ENCODE results near the gene FAM168B. TPM values are rescaled to one million over a fixed set of nuclear protein-coding genes. Genes with fewer than 3 reads are reported as not detected.
A peak's percentile ranks its signal among the peaks of the same experiment; 100 is the strongest.
"Not testable (repeated sequence)": the region's sequence is repeated elsewhere in the genome, so short reads cannot be mapped to it uniquely, and the experiment has no call there.

Gene FAM168B
- total RNA-seq, 4 donors from 2014 or later: 54.5 to 95.8 (median 81.5) TPM

DNA sequence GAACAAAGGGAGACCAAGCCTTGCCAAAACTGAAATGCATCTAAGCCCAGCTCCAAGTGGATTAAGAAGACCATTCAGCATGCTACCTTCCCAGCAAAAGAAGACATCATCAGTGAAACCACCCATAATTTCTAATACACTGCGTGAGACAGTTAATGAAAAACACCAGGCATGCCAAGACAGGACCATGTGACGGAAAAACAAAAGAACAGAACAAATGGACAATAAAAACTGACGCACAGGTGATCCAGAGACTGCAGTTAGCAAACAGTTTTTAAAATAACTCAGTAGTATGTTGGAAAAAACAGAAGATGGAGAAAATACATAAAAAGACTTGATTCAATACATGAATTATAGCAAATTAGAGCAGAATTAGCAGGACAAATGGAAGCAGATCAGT lies 15.3 kb downstream of the FAM168B start:
- no peak for TF ChIP-seq POLR2A (IDR thresholded peaks at IDR 0.05)
- no peak for TF ChIP-seq CTCF (IDR thresholded peaks at IDR 0.05)
- no peak overlapping the region for H3K4me3 ChIP-seq
- H3K4me1 ChIP-seq: peaks cover 0 to 6% (median 0%) of the 10 kb centered on the region in 4 donors
- DNase-seq: no peak
- no peaks in the 10 kb centered on the region for H3K27me3 ChIP-seq
- no peaks in the 10 kb centered on the region for H3K9me3 ChIP-seq
- H3K36me3 ChIP-seq: peaks cover 0 to 97% (median 6%) of the 10 kb centered on the region in 3 donors
- no peak overlapping the region for H3K27ac ChIP-seq

- TF ChIP-seq POLR2A (IDR thresholded peaks at IDR 0.05) (no peak), CTCF (IDR thresholded peaks at IDR 0.05) (no peak)
- DNase-seq: no peak
Observed at GRCh38 chr2:131077182-131077846, 15.9 kb downstream of the FAM168B start.

GRCh38 chr2:131076707-131077106 lies 16.6 kb downstream of the FAM168B start:
- H3K4me1 ChIP-seq: peaks cover 0 to 6% (median 0%) of the 10 kb centered on the region in 4 donors
- H3K4me3 ChIP-seq: no peak overlapping the region
- TF ChIP-seq CTCF (IDR thresholded peaks at IDR 0.05) (no peak), POLR2A (IDR thresholded peaks at IDR 0.05) (no peak)
- H3K27me3 ChIP-seq: no peaks in the 10 kb centered on the region
- peak in 1 of 3 donors; percentile 28 for DNase-seq
- no peak overlapping the region for H3K27ac ChIP-seq
- H3K9me3 ChIP-seq: no peaks in the 10 kb centered on the region
- H3K36me3 ChIP-seq: peaks cover 0 to 97% (median 6%) of the 10 kb centered on the region in 3 donors

More at GRCh38 chr2:131077182-131077846, 15.9 kb downstream of the FAM168B start:
- Histone ChIP-seq H3K4me1 (peaks cover 0 to 6% (median 0%) of the 10 kb centered on the region in 4 donors), H3K36me3 (peaks cover 0 to 97% (median 6%) of the 10 kb centered on the region in 3 donors), H3K27ac (no peak overlapping the region), H3K9me3 (no peaks in the 10 kb centered on the region), H3K4me3 (no peak overlapping the region), H3K27me3 (no peaks in the 10 kb centered on the region)

GRCh38 chr2:131075578-131075977 lies 17.7 kb downstream of the FAM168B start:
- peaks cover 0 to 95% (median 2%) of the 10 kb centered on the region in 3 donors for H3K36me3 ChIP-seq
- H3K27me3 ChIP-seq, H3K9me3 ChIP-seq, H3K27ac ChIP-seq, H3K4me3 ChIP-seq, H3K4me1 ChIP-seq: not testable (repeated sequence)
- peak in 1 of 3 donors; percentile 38 for DNase-seq

DNA sequence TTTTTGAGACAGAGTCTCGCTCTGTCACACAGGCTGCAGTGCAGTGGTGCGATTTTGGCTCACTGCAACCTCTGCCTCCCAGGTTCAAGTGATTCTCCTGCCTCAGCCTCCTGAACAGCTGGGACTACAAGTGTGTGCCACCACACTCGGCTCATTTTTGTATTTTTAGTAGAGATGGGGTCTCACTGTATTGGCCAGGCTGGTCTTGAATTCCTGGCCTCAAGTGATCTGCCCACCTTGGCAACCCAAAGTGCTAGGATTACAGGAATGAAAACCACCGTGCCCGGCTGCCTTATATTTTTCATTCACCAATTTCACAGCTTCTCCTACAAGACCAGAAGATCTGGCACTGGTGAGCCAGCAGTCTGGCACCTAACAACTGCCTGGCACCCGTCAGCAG lies 25.1 kb downstream of the FAM168B start:
- H3K4me1 ChIP-seq, H3K27ac ChIP-seq, H3K27me3 ChIP-seq, H3K9me3 ChIP-seq, H3K4me3 ChIP-seq: not testable (repeated sequence)
- H3K36me3 ChIP-seq: peaks cover 0 to 69% (median 0%) of the 10 kb centered on the region in 3 donors
- DNase-seq: peak in 1 of 3 donors; percentile 15

DNA sequence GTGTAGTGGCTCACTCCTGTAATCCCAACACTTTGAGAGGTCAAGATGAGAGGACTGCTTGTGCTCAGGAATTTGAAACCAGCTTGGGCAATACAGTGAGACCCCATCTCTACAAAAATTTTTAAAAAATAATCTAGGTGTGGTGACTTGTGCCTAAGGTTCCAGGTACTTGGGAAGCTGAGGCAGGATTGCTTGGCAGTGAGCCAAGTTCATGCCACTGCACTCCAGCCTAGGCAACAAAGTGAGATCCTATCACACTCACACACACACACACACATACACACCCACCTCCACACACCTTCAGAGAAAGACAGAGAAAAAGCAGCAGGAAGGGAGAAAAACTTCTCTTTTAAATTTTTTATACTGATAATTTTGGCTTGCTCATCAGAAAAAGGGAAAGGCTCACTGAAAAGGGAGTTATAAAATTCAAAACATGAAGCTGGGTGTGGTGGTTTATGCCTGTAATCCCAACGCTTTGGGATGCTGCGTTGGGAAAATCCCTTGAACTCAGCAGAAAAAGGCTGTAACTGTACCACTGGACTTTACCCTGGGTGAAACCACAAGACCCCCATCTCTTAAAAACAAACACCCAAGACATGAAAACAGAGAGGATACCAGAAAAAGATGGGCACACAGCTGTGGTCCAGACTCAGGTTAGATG lies 25.7 kb downstream of the FAM168B start:
- Histone ChIP-seq H3K9me3 (no peaks in the 10 kb centered on the region), H3K27ac (no peak overlapping the region), H3K4me1 (no peaks in the 10 kb centered on the region), H3K36me3 (peaks cover 0 to 68% (median 0%) of the 10 kb centered on the region in 3 donors), H3K27me3 (no peaks in the 10 kb centered on the region), H3K4me3 (no peak overlapping the region)
- TF ChIP-seq CTCF (IDR thresholded peaks at IDR 0.05): no peak
- no peak for TF ChIP-seq POLR2A (IDR thresholded peaks at IDR 0.05)
- peak in 1 of 3 donors; percentile 40 for DNase-seq
